Neuron (in vitro differentiated cells): Measurements from ENCODE around the gene CES5A.
"Not testable (repeated sequence)": the region's sequence is repeated elsewhere in the genome, so short reads cannot be mapped to it uniquely, and the experiment has no call there.

ENCODE experiments used
- H2AFZ ChIP-seq: one replicate; pipeline ENCODE4 v1.6.1; 2013; ENCODE audit warnings: low read depth, mild to moderate bottlenecking, inconsistent platforms, low read length, moderate library complexity
- H3K27me3 ChIP-seq: one replicate; pipeline ENCODE4 v1.6.1; 2013; ENCODE audit warnings: low read length; ENCODE audit not compliant: insufficient read depth
- H3K36me3 ChIP-seq: one replicate; pipeline ENCODE4 v1.6.1; 2013; ENCODE audit warnings: low read length; ENCODE audit not compliant: insufficient read depth
- H3K4me1 ChIP-seq: one replicate; pipeline ENCODE4 v1.6.1; 2013; ENCODE audit warnings: low read length; ENCODE audit not compliant: insufficient read depth
- H3K4me3 ChIP-seq: 2 replicates; pipeline ENCODE4 v1.5.1; 2013; ENCODE audit warnings: mild to moderate bottlenecking, low read length, moderate library complexity
- H3K9me3 ChIP-seq: one replicate; pipeline ENCODE4 v1.6.1; 2013; ENCODE audit warnings: low read length

CES5A gene, protein sequence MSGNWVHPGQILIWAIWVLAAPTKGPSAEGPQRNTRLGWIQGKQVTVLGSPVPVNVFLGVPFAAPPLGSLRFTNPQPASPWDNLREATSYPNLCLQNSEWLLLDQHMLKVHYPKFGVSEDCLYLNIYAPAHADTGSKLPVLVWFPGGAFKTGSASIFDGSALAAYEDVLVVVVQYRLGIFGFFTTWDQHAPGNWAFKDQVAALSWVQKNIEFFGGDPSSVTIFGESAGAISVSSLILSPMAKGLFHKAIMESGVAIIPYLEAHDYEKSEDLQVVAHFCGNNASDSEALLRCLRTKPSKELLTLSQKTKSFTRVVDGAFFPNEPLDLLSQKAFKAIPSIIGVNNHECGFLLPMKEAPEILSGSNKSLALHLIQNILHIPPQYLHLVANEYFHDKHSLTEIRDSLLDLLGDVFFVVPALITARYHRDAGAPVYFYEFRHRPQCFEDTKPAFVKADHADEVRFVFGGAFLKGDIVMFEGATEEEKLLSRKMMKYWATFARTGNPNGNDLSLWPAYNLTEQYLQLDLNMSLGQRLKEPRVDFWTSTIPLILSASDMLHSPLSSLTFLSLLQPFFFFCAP

DNA sequence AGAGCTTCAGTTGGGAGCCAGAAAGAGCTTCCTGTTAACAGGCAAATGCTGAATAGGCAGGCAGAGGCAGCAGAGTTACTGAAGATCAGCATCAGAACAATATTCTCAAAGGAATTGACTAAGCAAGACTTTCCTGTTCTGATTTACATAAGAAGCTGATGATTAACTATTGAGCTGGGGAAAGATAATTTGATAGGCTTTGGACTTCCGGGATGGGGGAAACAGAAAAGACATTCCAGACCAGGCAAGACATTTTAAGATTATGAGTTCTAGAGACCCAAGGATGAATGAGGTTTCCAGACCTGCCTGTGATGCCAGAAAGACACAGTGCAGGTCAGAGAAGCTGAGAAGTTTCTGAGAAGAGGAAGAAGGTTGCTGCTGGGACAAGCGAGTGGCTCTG is at the start of gene CES5A:
TSS of gene CES5A (minus strand) at position 101 of the 400 bp plus-strand sequence. CDS start 152 bp downstream, outside the sequence.
- Histone ChIP-seq H2AFZ (no peak within 1 kb of the TSS), H3K4me3 (no peak within 1 kb of the TSS), H3K36me3 (no peaks in the 10 kb centered on the region), H3K9me3 (no peaks in the 10 kb centered on the region), H3K4me1 (no peaks in the 10 kb centered on the region), H3K27me3 (no peaks in the 10 kb centered on the region)

DNA sequence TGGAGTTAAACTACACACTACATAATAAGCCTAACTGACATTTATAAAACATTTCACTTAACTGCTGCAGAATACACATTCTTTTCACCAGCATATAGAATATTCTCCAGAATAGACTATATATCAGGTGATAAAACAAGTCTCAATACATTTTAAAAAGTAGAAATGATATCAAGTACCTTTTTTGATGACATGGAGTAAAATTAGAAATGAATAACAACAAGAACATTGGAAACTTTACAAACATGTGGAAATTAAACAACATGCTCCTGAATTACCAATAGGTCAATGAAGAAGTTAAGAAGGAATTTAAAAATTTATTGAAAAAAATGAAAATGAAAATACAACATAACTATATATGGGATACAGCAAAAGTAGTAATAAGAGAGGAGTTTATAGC is 47.5 kb upstream of the CES5A start:
- Histone ChIP-seq H2AFZ (no peak overlapping the region), H3K9me3 (no peaks in the 10 kb centered on the region), H3K36me3 (no peaks in the 10 kb centered on the region), H3K4me1 (no peaks in the 10 kb centered on the region), H3K4me3 (no peak overlapping the region), H3K27me3 (no peaks in the 10 kb centered on the region)

GRCh38 chr16:55917373-55918160 is 42.4 kb upstream of the CES5A start:
- H2AFZ ChIP-seq, result no peak overlapping the region
- H3K4me1 ChIP-seq, result no peaks in the 10 kb centered on the region
- peaks cover 2% of the 10 kb centered on the region for H3K27me3 ChIP-seq
- H3K36me3 ChIP-seq, result no peaks in the 10 kb centered on the region
- no peaks in the 10 kb centered on the region for H3K9me3 ChIP-seq
- H3K4me3 ChIP-seq, result no peak overlapping the region

- Histone ChIP-seq H3K27me3 (peaks cover 11% of the 10 kb centered on the region), H2AFZ (no peak overlapping the region), H3K4me3 (no peak overlapping the region), H3K9me3 (no peaks in the 10 kb centered on the region), H3K36me3 (no peaks in the 10 kb centered on the region), H3K4me1 (no peaks in the 10 kb centered on the region)
Observed at GRCh38 chr16:55915096-55915827, 40.1 kb upstream of the CES5A start.

- Histone ChIP-seq H3K4me3 (no peak overlapping the region), H2AFZ (no peak overlapping the region), H3K4me1 (no peaks in the 10 kb centered on the region), H3K36me3 (no peaks in the 10 kb centered on the region), H3K9me3 (no peaks in the 10 kb centered on the region), H3K27me3 (peaks cover 11% of the 10 kb centered on the region)
Observed at GRCh38 chr16:55914383-55914782, 39.2 kb upstream of the CES5A start.

- H3K4me1 ChIP-seq, result no peaks in the 10 kb centered on the region
- H3K9me3 ChIP-seq, result no peaks in the 10 kb centered on the region
- no peak overlapping the region for H3K4me3 ChIP-seq
- no peaks in the 10 kb centered on the region for H3K36me3 ChIP-seq
- no peak overlapping the region for H2AFZ ChIP-seq
- peaks cover 11% of the 10 kb centered on the region for H3K27me3 ChIP-seq
Observed at GRCh38 chr16:55913716-55914115, 38.5 kb upstream of the CES5A start.

GRCh38 chr16:55913121-55913520 is 37.9 kb upstream of the CES5A start:
- not testable (repeated sequence) for H3K4me1 ChIP-seq

DNA sequence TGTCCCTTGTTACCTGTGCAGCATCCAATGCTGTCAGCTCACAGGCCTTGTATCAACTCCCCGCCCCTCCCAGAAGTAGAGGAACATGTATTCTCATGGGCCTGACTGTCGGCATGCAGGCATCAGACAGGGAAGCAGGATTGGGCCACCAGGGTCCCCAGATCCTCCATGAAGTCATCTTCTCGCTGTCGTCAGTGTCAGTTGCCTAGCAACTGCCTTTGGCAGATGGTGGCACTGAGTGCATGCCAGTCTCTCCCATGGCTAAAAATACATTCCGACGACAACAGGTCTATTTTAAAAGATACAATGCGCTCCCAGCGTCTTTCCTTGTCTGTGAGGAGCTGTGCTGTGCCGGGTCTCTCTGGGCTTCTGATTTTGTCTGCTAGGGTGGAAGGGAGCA is 36.8 kb upstream of the CES5A start:
- no peaks in the 10 kb centered on the region for H3K4me1 ChIP-seq
- no peak overlapping the region for H3K4me3 ChIP-seq
- H3K27me3 ChIP-seq, result peaks cover 11% of the 10 kb centered on the region
- no peak overlapping the region for H2AFZ ChIP-seq
- no peaks in the 10 kb centered on the region for H3K9me3 ChIP-seq
- H3K36me3 ChIP-seq, result no peaks in the 10 kb centered on the region

More at GRCh38 chr16:55913121-55913520, 37.9 kb upstream of the CES5A start:
- not testable (repeated sequence) for H3K4me3 ChIP-seq, H3K9me3 ChIP-seq, H3K36me3 ChIP-seq, H2AFZ ChIP-seq
- H3K27me3 ChIP-seq, result peaks cover 11% of the 10 kb centered on the region

GRCh38 chr16:55911616-55912015 is 36.4 kb upstream of the CES5A start:
- Histone ChIP-seq H3K9me3 (no peaks in the 10 kb centered on the region), H2AFZ (no peak overlapping the region), H3K4me3 (no peak overlapping the region), H3K27me3 (peaks cover 11% of the 10 kb centered on the region), H3K4me1 (no peaks in the 10 kb centered on the region), H3K36me3 (no peaks in the 10 kb centered on the region)

DNA sequence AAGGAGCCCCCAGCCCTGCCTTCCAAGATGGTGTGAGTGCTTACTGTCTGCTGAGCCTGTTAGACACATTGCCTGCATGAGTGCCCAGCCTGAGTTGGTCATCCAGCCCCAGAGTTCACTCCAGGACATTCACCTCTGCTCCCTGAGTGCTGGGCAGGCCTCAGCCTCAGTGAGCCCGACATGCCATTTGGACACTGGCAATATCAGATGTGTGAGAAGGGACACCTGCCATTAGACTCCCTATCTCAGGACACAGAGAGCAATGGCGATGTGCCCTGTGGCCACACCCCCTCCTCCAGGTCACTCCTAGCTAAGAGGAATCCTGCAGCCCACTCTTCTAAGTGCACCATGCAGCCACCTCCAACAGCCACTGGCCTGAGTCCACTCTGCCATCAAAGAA is 34.7 kb upstream of the CES5A start:
- no peaks in the 10 kb centered on the region for H3K36me3 ChIP-seq
- peaks cover 11% of the 10 kb centered on the region for H3K27me3 ChIP-seq
- no peaks in the 10 kb centered on the region for H3K4me1 ChIP-seq
- no peak overlapping the region for H3K4me3 ChIP-seq
- H2AFZ ChIP-seq, result no peak overlapping the region
- H3K9me3 ChIP-seq, result no peaks in the 10 kb centered on the region

GRCh38 chr16:55908641-55909040 is 33.5 kb upstream of the CES5A start:
- Histone ChIP-seq H3K4me1 (no peaks in the 10 kb centered on the region), H2AFZ (no peak overlapping the region), H3K27me3 (peaks cover 11% of the 10 kb centered on the region), H3K4me3 (no peak overlapping the region), H3K36me3 (no peaks in the 10 kb centered on the region), H3K9me3 (no peaks in the 10 kb centered on the region)

GRCh38 chr16:55907661-55908060 is 32.5 kb upstream of the CES5A start:
- no peak overlapping the region for H2AFZ ChIP-seq
- H3K27me3 ChIP-seq, result peaks cover 10% of the 10 kb centered on the region
- H3K4me1 ChIP-seq, result no peaks in the 10 kb centered on the region
- H3K36me3 ChIP-seq, result no peaks in the 10 kb centered on the region
- no peak overlapping the region for H3K4me3 ChIP-seq
- H3K9me3 ChIP-seq, result no peaks in the 10 kb centered on the region

DNA sequence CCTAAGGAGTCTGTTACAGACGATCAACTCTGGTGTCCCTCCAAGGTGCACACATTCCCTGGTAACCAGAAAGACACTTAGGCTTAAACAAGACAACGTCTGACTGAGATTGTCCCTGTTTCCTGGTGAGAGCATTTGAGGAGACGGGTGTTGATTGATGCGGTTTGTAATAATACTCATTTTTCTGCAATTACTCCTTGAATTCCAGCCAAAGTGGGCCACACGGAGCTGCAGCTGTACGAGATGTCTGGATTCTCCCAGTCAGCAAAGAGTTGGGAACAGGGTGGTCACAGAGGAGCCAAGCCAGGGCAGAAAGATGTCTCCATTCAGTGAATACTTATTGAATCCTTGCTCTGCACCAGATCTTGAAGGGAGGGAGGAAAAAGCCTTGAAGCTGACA is 30.9 kb upstream of the CES5A start:
- Histone ChIP-seq H3K4me1 (no peaks in the 10 kb centered on the region), H3K9me3 (no peaks in the 10 kb centered on the region), H2AFZ (no peak overlapping the region), H3K4me3 (no peak overlapping the region), H3K27me3 (no peaks in the 10 kb centered on the region), H3K36me3 (no peaks in the 10 kb centered on the region)
